ENCODE measurements around the gene KIR3DL2.
"Not testable (repeated sequence)": the region's sequence is repeated elsewhere in the genome, so short reads cannot be mapped to it uniquely, and the experiment has no call there.

KIR3DL2 gene

DNA sequence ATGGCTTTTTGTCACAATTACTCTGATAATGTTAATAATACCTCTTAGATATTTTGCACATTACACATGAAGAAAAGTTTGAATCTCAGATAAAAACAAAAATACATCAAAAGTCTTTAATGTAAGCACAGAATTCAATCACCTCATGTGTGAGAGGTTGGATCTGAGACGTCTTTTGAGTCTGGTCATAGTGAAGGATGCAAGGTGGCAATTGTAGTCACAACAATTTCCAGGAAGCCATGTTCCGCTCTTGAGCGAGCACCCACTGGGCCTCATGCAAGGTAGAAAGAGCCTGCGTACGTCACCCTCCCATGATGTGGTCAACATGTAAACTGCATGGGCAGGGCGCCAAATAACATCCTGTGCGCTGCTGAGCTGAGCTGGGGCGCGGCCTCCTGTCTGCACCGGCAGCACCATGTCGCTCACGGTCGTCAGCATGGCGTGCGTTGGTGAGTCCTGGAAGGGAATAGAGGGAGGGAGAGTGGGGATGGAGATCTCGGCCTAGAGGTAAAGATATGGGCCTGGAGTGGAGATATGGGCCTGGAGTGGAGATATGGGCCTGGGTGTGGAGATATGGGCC lies at the start of gene KIR3DL2:
Gene KIR3DL2 (plus strand): TSS at position 383 of the 580 bp plus-strand sequence. CDS start 33 bp downstream, at position 416.
- not testable (repeated sequence) for DNase-seq (ENCODE audit: extremely low read depth, insufficient read length); H3K27me3 ChIP-seq (replicated peaks; ENCODE audit: control insufficient read depth, insufficient read depth, low read length); H3K4me3 ChIP-seq (replicated peaks; ENCODE audit: low read depth, low read length); H3K36me3 ChIP-seq (ENCODE audit: control insufficient read depth, insufficient read depth, low read length)

DNA sequence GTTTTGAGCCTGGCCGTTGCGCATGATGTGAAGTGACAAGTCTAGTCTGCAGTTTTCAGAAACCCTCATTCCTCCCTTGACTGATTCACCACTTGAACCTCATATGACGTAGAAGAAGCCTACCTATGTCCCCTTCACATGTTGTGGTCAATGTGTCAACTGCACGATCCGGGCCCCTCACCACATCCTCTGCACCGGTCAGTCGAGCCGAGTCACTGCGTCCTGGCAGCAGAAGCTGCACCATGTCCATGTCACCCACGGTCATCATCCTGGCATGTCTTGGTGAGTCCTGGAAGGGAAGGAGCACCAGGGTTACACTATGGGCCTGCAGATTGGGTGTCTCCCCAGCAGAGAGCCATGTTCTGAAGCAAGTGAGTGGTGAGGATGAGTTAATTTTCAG lies 46.8 kb upstream of the KIR3DL2 start, which contains the start of gene KIR2DL4:
Gene KIR2DL4 (plus strand): TSS at position 201 of the 400 bp plus-strand sequence. CDS start 42 bp downstream, at position 243.
- H3K27me3 ChIP-seq (replicated peaks; ENCODE audit: control insufficient read depth, insufficient read depth, low read length) = no peaks in the 10 kb centered on the region
- TF ChIP-seq, protein P1, sequence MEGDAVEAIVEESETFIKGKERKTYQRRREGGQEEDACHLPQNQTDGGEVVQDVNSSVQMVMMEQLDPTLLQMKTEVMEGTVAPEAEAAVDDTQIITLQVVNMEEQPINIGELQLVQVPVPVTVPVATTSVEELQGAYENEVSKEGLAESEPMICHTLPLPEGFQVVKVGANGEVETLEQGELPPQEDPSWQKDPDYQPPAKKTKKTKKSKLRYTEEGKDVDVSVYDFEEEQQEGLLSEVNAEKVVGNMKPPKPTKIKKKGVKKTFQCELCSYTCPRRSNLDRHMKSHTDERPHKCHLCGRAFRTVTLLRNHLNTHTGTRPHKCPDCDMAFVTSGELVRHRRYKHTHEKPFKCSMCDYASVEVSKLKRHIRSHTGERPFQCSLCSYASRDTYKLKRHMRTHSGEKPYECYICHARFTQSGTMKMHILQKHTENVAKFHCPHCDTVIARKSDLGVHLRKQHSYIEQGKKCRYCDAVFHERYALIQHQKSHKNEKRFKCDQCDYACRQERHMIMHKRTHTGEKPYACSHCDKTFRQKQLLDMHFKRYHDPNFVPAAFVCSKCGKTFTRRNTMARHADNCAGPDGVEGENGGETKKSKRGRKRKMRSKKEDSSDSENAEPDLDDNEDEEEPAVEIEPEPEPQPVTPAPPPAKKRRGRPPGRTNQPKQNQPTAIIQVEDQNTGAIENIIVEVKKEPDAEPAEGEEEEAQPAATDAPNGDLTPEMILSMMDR (IDR thresholded peaks at IDR 0.05; ENCODE audit: insufficient read depth, low read length, poor library complexity, severe bottlenecking) = no peak

DNA sequence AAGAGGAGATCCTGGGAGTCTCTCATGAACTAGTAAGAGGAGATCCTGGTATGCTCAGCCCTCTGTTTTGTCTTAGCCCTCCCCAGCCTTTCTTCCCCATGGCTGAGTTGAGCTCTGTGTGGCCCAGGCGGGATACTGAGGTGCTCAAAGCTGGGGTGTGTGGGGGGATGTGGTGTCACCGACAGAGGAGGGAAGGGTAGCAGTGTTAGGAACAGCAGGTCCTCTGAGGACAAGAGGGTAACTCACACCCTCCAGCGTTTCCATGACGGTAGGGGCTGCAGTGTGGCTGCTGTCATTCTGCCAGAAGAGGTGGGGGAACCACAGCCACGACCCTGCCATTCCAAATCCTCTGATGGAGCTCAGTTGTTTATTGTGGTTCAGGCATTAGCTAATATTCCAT lies 46.1 kb upstream of the KIR3DL2 start:
- DNase-seq (ENCODE audit: extremely low read depth, insufficient read length) = no peak
- TF ChIP-seq, protein P1 (IDR thresholded peaks at IDR 0.05; ENCODE audit: insufficient read depth, low read length, poor library complexity, severe bottlenecking) = no peak
- no peak overlapping the region for H3K4me3 ChIP-seq (replicated peaks; ENCODE audit: low read depth, low read length)
- H3K27me3 ChIP-seq (replicated peaks; ENCODE audit: control insufficient read depth, insufficient read depth, low read length) = no peaks in the 10 kb centered on the region
- H3K36me3 ChIP-seq (ENCODE audit: control insufficient read depth, insufficient read depth, low read length) = no peaks in the 10 kb centered on the region

More for the DNA sequence above, 46.8 kb upstream of the KIR3DL2 start, which contains the start of gene KIR2DL4:
- no peak within 1 kb of the TSS for H3K4me3 ChIP-seq (replicated peaks; ENCODE audit: low read depth, low read length)
- DNase-seq (ENCODE audit: extremely low read depth, insufficient read length) = peak; percentile 3
- H3K36me3 ChIP-seq (ENCODE audit: control insufficient read depth, insufficient read depth, low read length) = no peaks in the 10 kb centered on the region

DNA sequence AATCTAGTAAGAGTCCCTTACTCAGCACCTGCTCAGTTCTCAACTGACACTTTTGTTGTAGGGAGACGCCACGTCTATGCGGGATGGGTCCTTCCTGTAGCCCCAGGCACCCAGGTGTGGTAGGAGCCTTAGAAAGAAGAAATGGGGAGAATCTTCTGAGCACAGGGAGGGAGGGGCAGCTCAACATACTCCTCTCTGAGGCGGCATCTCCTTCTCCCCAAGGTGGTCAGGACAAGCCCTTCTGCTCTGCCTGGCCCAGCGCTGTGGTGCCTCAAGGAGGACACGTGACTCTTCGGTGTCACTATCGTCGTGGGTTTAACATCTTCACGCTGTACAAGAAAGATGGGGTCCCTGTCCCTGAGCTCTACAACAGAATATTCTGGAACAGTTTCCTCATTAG lies 45.7 kb upstream of the KIR3DL2 start:
- no peak for DNase-seq (ENCODE audit: extremely low read depth, insufficient read length)
- H3K4me3 ChIP-seq (replicated peaks; ENCODE audit: low read depth, low read length) = no peak overlapping the region
- no peaks in the 10 kb centered on the region for H3K27me3 ChIP-seq (replicated peaks; ENCODE audit: control insufficient read depth, insufficient read depth, low read length)
- TF ChIP-seq, protein P1 (IDR thresholded peaks at IDR 0.05; ENCODE audit: insufficient read depth, low read length, poor library complexity, severe bottlenecking) = no peak
- H3K36me3 ChIP-seq (ENCODE audit: control insufficient read depth, insufficient read depth, low read length) = no peaks in the 10 kb centered on the region

DNA sequence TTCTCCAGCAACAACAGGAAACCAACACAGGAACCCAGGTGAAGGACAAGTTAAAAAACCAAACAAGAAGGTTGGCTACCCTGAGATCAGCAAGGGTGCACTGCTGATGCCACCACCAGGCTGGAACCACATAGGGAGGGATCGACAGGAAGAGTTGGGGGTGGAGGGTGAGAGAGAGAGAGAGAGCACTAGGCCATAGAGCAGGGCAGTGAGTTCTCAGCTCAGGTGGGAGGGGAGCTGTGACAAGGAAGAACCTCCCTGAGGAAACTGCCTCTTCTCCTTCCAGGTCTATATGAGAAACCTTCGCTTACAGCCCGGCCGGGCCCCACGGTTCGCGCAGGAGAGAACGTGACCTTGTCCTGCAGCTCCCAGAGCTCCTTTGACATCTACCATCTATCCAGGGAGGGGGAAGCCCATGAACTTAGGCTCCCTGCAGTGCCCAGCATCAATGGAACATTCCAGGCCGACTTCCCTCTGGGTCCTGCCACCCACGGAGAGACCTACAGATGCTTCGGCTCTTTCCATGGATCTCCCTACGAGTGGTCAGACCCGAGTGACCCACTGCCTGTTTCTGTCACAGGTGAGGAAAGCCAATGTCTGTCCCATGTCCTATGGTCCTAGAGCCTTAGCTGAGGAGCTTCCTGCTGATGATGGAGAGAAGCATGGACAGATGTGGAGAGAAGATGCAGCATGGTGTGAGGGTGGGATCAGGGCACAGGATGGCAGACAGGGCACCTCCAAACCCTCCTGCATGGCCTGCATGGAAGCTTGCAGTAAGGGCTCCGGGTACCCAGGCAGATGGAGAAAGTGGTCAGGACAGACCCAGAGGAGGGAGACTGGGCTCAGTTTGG lies 44.4 kb upstream of the KIR3DL2 start:
- Histone ChIP-seq H3K27me3 (replicated peaks; ENCODE audit: control insufficient read depth, insufficient read depth, low read length) (no peaks in the 10 kb centered on the region), H3K36me3 (ENCODE audit: control insufficient read depth, insufficient read depth, low read length) (no peaks in the 10 kb centered on the region), H3K4me3 (replicated peaks; ENCODE audit: low read depth, low read length) (no peak overlapping the region)
- TF ChIP-seq, protein P1 (IDR thresholded peaks at IDR 0.05; ENCODE audit: insufficient read depth, low read length, poor library complexity, severe bottlenecking) = no peak
- DNase-seq (ENCODE audit: extremely low read depth, insufficient read length) = no peak

DNA sequence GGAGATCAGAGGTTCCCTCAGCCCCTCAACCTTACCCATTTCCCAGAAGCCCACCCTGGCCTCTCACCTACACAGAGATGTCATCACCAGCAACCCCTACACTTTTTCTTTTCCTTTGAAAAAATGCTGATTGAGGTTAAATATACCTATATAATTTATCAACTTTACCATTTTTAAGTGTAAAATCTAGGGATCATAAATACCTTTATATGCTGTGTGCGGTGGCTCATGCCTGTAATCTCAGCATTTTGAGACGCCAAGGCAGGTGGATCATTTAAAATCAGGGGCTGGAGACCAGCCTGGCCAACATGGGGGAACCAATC lies 43.8 kb upstream of the KIR3DL2 start:
- Histone ChIP-seq H3K36me3 (ENCODE audit: control insufficient read depth, insufficient read depth, low read length) (no peaks in the 10 kb centered on the region), H3K4me3 (replicated peaks; ENCODE audit: low read depth, low read length) (no peak overlapping the region), H3K27me3 (replicated peaks; ENCODE audit: control insufficient read depth, insufficient read depth, low read length) (no peaks in the 10 kb centered on the region)
- no peak for DNase-seq (ENCODE audit: extremely low read depth, insufficient read length)
- TF ChIP-seq, protein P1 (IDR thresholded peaks at IDR 0.05; ENCODE audit: insufficient read depth, low read length, poor library complexity, severe bottlenecking) = no peak

DNA sequence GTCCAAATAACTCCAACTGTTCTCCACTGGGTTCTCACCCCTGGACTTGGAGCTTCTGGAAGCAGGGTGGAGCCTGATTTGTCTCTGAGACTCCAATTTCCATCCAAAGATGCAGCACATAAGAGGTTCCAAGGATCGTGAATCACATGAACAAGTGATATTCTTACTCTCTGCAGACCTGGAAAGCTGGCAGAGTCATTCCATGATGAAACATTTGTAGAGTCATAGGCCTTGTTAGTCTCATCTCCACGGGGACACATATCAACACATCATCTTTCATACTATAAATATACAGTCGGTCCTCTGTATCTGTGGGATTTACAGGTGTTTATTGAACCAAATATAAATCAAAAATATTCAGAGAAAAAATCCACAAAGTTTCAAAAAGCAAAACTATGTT lies 35.7 kb upstream of the KIR3DL2 start:
- H3K36me3 ChIP-seq (ENCODE audit: control insufficient read depth, insufficient read depth, low read length); H3K4me3 ChIP-seq (replicated peaks; ENCODE audit: low read depth, low read length); H3K27me3 ChIP-seq (replicated peaks; ENCODE audit: control insufficient read depth, insufficient read depth, low read length); DNase-seq (ENCODE audit: extremely low read depth, insufficient read length): not testable (repeated sequence)

DNA sequence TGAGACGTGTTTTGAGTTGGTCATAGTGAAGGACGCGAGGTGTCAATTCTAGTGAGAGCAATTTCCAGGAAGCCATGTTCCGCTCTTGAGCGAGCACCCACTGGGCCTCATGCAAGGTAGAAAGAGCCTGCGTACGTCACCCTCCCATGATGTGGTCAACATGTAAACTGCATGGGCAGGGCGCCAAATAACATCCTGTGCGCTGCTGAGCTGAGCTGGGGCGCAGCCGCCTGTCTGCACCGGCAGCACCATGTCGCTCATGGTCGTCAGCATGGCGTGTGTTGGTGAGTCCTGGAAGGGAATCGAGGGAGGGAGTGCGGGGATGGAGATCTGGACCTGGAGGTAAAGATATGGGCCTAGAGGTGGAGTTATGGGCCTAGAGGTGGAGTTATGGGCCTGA lies 34.0 kb upstream of the KIR3DL2 start, which contains the start of gene KIR3DL1:
Gene KIR3DL1 (plus strand): TSS at position 218 of the 400 bp plus-strand sequence.
- not testable (repeated sequence) for H3K4me3 ChIP-seq (replicated peaks; ENCODE audit: low read depth, low read length); DNase-seq (ENCODE audit: extremely low read depth, insufficient read length); H3K27me3 ChIP-seq (replicated peaks; ENCODE audit: control insufficient read depth, insufficient read depth, low read length); H3K36me3 ChIP-seq (ENCODE audit: control insufficient read depth, insufficient read depth, low read length)

Measured in GM06990 (cell line).